Hematopoietic multipotent progenitor cell treated with erythropoietin and hydrocortisone succinate and interleukin-3 and kit ligand, for 8 days (in vitro differentiated cells): ENCODE results near the gene LSP1.
A peak's percentile ranks its signal among the peaks of the same experiment; 100 is the strongest.
"Not testable (repeated sequence)": the region's sequence is repeated elsewhere in the genome, so short reads cannot be mapped to it uniquely, and the experiment has no call there.

Experiments
- DNase-seq: peaks from one replicate; pipeline ENCODE4 v3.0.0-alpha.2; 2015

LSP1 gene

GRCh38 chr11:1879342-1879940, 26.6 kb downstream of the LSP1 start:
- DNase-seq, result no peak

GRCh38 chr11:1879941-1880720, 27.2 kb downstream of the LSP1 start:
- no peak for DNase-seq

- DNase-seq, result no peak
Observed at GRCh38 chr11:1880746-1881441, 28.0 kb downstream of the LSP1 start.

- no peak for DNase-seq
Observed at GRCh38 chr11:1881442-1882264, 28.8 kb downstream of the LSP1 start.

- DNase-seq, result peak; percentile 69
Observed at GRCh38 chr11:1882265-1883238, 29.7 kb downstream of the LSP1 start.

GRCh38 chr11:1883346-1884302, 30.7 kb downstream of the LSP1 start:
- DNase-seq, result no peak

- DNase-seq, result no peak
Observed at GRCh38 chr11:1884303-1884700, 31.4 kb downstream of the LSP1 start.

- not testable (repeated sequence) for DNase-seq
Observed at GRCh38 chr11:1886551-1886950, 33.7 kb downstream of the LSP1 start.

- DNase-seq, result no peak
Observed at GRCh38 chr11:1887451-1888346, 34.8 kb downstream of the LSP1 start.

GRCh38 chr11:1888347-1888753, 35.5 kb downstream of the LSP1 start:
- no peak for DNase-seq

- DNase-seq, result no peak
Observed at GRCh38 chr11:1888811-1889210, 35.9 kb downstream of the LSP1 start.

- peak; percentile 25 for DNase-seq
Observed at GRCh38 chr11:1889224-1889930, 36.5 kb downstream of the LSP1 start.

GRCh38 chr11:1889941-1890855, 37.3 kb downstream of the LSP1 start:
- no peak for DNase-seq

GRCh38 chr11:1890856-1891830, 38.3 kb downstream of the LSP1 start:
- no peak for DNase-seq

GRCh38 chr11:1891831-1892115, 38.9 kb downstream of the LSP1 start, which contains the start of gene PRR33:
PRR33 (minus strand) TSS chr11:1891895; CDS start chr11:1890584, 1,311 bp downstream.
- DNase-seq, result no peak

GRCh38 chr11:1892116-1892515, 39.2 kb downstream of the LSP1 start:
- DNase-seq, result no peak

GRCh38 chr11:1892558-1892957, 39.7 kb downstream of the LSP1 start:
- no peak for DNase-seq
